K562 (cell line): ENCODE data around the gene FGGY. TPM values are rescaled to one million over a fixed set of nuclear protein-coding genes. Genes with fewer than 3 reads are reported as not detected.

Experiments
- KDM5B ChIP-seq: fragments of 200-600 bp; sonication (generic); IDR thresholded peaks from 2 replicates; pipeline ENCODE4 v1.6.1; 2012; ENCODE audit warnings: low read depth, mild to moderate bottlenecking, moderate library complexity, low read length, control low read depth, inconsistent platforms; ENCODE audit not compliant: insufficient replicate concordance
- PCBP2 ChIP-seq: fragments of 200-400 bp; formaldehyde crosslinking; IDR thresholded peaks from 2 replicates; pipeline ENCODE4 v1.6.1; 2018; ENCODE audit warnings: low read length, low read depth, mild to moderate bottlenecking, moderate library complexity; ENCODE audit not compliant: poor library complexity, severe bottlenecking
- TSHZ1 ChIP-seq: fragments of 250-450 bp; sonication (Bioruptor Pico); IDR thresholded peaks from 2 replicates; pipeline ENCODE4 v1.4.0; 2020; ENCODE audit warnings: mild to moderate bottlenecking, moderate library complexity
- ZBTB11 ChIP-seq, 3 experiments: fragments of 200-800 bp in 1 of 3; fragments of 250-450 bp in 1 of 3; fragments of 450-650 bp in 1 of 3; sonication (Bioruptor Pico) in 1 of 3; sonication (Bioruptor generic) in 1 of 3; formaldehyde crosslinking in 1 of 3; IDR thresholded peaks; 2 replicates each; pipeline versions ENCODE4 v1.6.1 to v1.8.0; 2016 to 2022; ENCODE audit warnings: mild to moderate bottlenecking in 2 of 3, missing genetic modification characterization in 2 of 3, missing compliant biosample characterization in 1 of 3, moderate library complexity in 1 of 3
- polyA plus RNA-seq, 8 experiments: library from polyadenylated mRNA; depleted of rRNA in 4 of 8; stranded (reverse) in 5 of 8; unstranded in 3 of 8; fragments of >200 nt; fragmentation: Nextera tagmentation in 2 of 8; fragmentation: Illumina TruSeq in 1 of 8; extraction: Ambion mirVana in 2 of 8; extraction: Trizol in 1 of 8; gene quantifications; 2 replicates each; pipeline versions ENCODE4 v1.2.1 to v1.2.3, GENCODE V29; 2011 to 2014; ENCODE audit warnings: inconsistent platforms in 1 of 8, missing spikeins in 1 of 8
- total RNA-seq, 7 experiments: library from RNA; depleted of rRNA in 6 of 7; stranded (reverse); fragments of >200 nt in 6 of 7; fragmentation: Illumina TruSeq in 2 of 7; extraction: Trizol in 2 of 7; gene quantifications; 2 replicates each; pipeline versions ENCODE4 v1.2.1 to v1.2.3, GENCODE V29; 2011 to 2021; ENCODE audit warnings: low replicate concordance in 1 of 7

FGGY gene
- total and polyA plus RNA-seq, 9 of the 15 experiments (the other 6 are each of a cell fraction or from before 2014, with no cell fraction given): 9.7 to 19.2 (median 12.6) TPM

- TF ChIP-seq TSHZ1 (CRISPR knock-in tag) (no peak), ZBTB11 (CRISPR knock-in tag; IDR thresholded peaks at IDR 0.05) (no peak), KDM5B (no peak), PCBP2 (no peak)
Measured at GRCh38 chr1:59596956-59597355, 300.1 kb downstream of the FGGY start (continued).
